GM12878 (cell line): ENCODE data around the gene NLRP6. TPM values are rescaled to one million over a fixed set of nuclear protein-coding genes. Genes with fewer than 3 reads are reported as not detected.
A peak's percentile ranks its signal among the peaks of the same experiment; 100 is the strongest.

Experiments used
- BRCA1 ChIP-seq: IDR thresholded peaks from 2 replicates; pipeline ENCODE4 v1.6.1; 2011; ENCODE audit warnings: low read depth, low read length, improper control_type of control experiment
- CBX5 ChIP-seq: sonication (generic); IDR thresholded peaks from 2 replicates; pipeline ENCODE4 v1.6.1; 2016; ENCODE audit warnings: low read depth, moderate library complexity, mild to moderate bottlenecking, inconsistent platforms
- CHD1 ChIP-seq: IDR thresholded peaks from 2 replicates; pipeline ENCODE4 v1.6.1; 2012; ENCODE audit warnings: low read depth, low read length, improper control_type of control experiment
- ETV6 ChIP-seq, 2 experiments: fragments of 450-650 bp in 1 of 2; IDR thresholded peaks in 1 of 2; conservative IDR thresholded peaks in 1 of 2; 2 replicates each; pipeline ENCODE4 v1.6.1; 2014; ENCODE audit warnings: antibody characterized with exemption in 1 of 2, borderline replicate concordance in 1 of 2, low read depth in 1 of 2, mild to moderate bottlenecking in 1 of 2, moderate library complexity in 1 of 2
- IKZF2 ChIP-seq, 2 experiments: fragments of 450-650 bp; IDR thresholded peaks; 2 replicates each; pipeline ENCODE4 v1.6.1; 2017; ENCODE audit warnings: mild to moderate bottlenecking in 2 of 2, moderate library complexity in 2 of 2
- LARP7 ChIP-seq: fragments of 450-650 bp; IDR thresholded peaks from 2 replicates; pipeline ENCODE4 v1.6.1; 2017; ENCODE audit warnings: mild to moderate bottlenecking
- MYB ChIP-seq: fragments of 150-350 bp; IDR thresholded peaks from 2 replicates; pipeline ENCODE4 v1.6.1; 2014; ENCODE audit warnings: mild to moderate bottlenecking, low read depth, low read length, borderline replicate concordance
- NFXL1 ChIP-seq: fragments of 450-650 bp; IDR thresholded peaks from 2 replicates; pipeline ENCODE4 v1.6.1; 2017; ENCODE audit warnings: antibody characterized with exemption, mild to moderate bottlenecking, borderline replicate concordance
- NFYA ChIP-seq: IDR thresholded peaks from 2 replicates; pipeline ENCODE4 v1.6.1; 2011; ENCODE audit warnings: low read depth, mild to moderate bottlenecking, low read length, improper control_type of control experiment, borderline replicate concordance
- RB1 ChIP-seq: fragments of 450-650 bp; formaldehyde crosslinking; IDR thresholded peaks from 2 replicates; pipeline ENCODE4 v1.6.1; 2017; ENCODE audit warnings: mild to moderate bottlenecking, borderline replicate concordance
- RELA ChIP-seq: fragments of 450-650 bp; IDR thresholded peaks from 2 replicates; pipeline ENCODE4 v1.8.0; 2014; ENCODE audit warnings: borderline replicate concordance; ENCODE audit not compliant: partially characterized antibody
- RFX5 ChIP-seq: IDR thresholded peaks from 2 replicates; pipeline ENCODE4 v1.6.1; 2011; ENCODE audit warnings: low read depth, low read length, improper control_type of control experiment
- SREBF2 ChIP-seq: IDR thresholded peaks from 2 replicates; pipeline ENCODE4 v1.6.1; 2012; ENCODE audit warnings: mild to moderate bottlenecking, low read length
- WRNIP1 ChIP-seq: IDR thresholded peaks from 2 replicates; pipeline ENCODE4 v1.6.1; 2011; ENCODE audit warnings: low read depth, low read length, improper control_type of control experiment, borderline replicate concordance
- ZNF274 ChIP-seq: IDR thresholded peaks from one replicate; pipeline ENCODE4 v1.8.0; 2011; ENCODE audit not compliant: insufficient read length, insufficient read depth
- ZZZ3 ChIP-seq: IDR thresholded peaks from 2 replicates; pipeline ENCODE4 v1.6.1; 2011; ENCODE audit warnings: low read depth; ENCODE audit not compliant: control insufficient read depth, insufficient read length
- polyA plus RNA-seq, 11 experiments: library from polyadenylated mRNA; depleted of rRNA in 4 of 11; unstranded in 6 of 11; stranded (reverse) in 5 of 11; fragments of >200 nt; fragmentation: Nextera tagmentation in 4 of 11; fragmentation: Illumina TruSeq in 1 of 11; extraction: Ambion mirVana in 4 of 11; extraction: Trizol in 1 of 11; gene quantifications; 1 replicate in 1 of 11; 2 replicates in 10 of 11; pipeline versions ENCODE4 v1.2.1 to v1.2.3, GENCODE V29; 2011 to 2016; ENCODE audit warnings: inconsistent platforms in 2 of 11, missing spikeins in 2 of 11, low read depth in 1 of 11
- total RNA-seq, 4 experiments: library from RNA; depleted of rRNA in 3 of 4; stranded (reverse); fragments of >200 nt in 3 of 4; fragmentation: Illumina TruSeq in 1 of 4; extraction: Trizol in 1 of 4; gene quantifications; 2 replicates each; pipeline versions ENCODE4 v1.2.1 to v1.2.3, GENCODE V29; 2013 to 2021
- TF ChIP-seq, protein P1 (sequence below): IDR thresholded peaks from 2 replicates; pipeline ENCODE4 v1.6.1; 2011; ENCODE audit warnings: low read depth, mild to moderate bottlenecking, low read length, moderate library complexity, borderline replicate concordance; ENCODE audit errors: extremely low read depth
- TF ChIP-seq, protein P2 (sequence below): fragments of 450-650 bp; IDR thresholded peaks from 2 replicates; pipeline ENCODE4 v1.6.1; 2017; ENCODE audit warnings: mild to moderate bottlenecking, low read depth, inconsistent platforms; ENCODE audit not compliant: poor library complexity, severe bottlenecking
- TF ChIP-seq, protein P3 (sequence below): fragments of 450-650 bp; IDR thresholded peaks from 2 replicates; pipeline ENCODE4 v1.6.1; 2017; ENCODE audit warnings: mild to moderate bottlenecking, moderate library complexity
- TF ChIP-seq, protein P4 (sequence below): IDR thresholded peaks from 2 replicates; pipeline ENCODE4 v1.6.1; 2011; ENCODE audit warnings: borderline replicate concordance, low read depth, mild to moderate bottlenecking, moderate library complexity, mixed read lengths, low read length; ENCODE audit not compliant: insufficient read depth; ENCODE audit errors: extremely low read length
- TF ChIP-seq, protein P5 (sequence below): IDR thresholded peaks from 2 replicates; pipeline ENCODE4 v1.6.1; 2012; ENCODE audit warnings: low read depth, low read length, improper control_type of control experiment

The NLRP6 gene
- total and polyA plus RNA-seq, 10 of the 15 experiments (the other 5 are each of a cell fraction or from before 2014, with no cell fraction given) = 0.03 to 0.11 TPM; not detected in 8

DNA sequence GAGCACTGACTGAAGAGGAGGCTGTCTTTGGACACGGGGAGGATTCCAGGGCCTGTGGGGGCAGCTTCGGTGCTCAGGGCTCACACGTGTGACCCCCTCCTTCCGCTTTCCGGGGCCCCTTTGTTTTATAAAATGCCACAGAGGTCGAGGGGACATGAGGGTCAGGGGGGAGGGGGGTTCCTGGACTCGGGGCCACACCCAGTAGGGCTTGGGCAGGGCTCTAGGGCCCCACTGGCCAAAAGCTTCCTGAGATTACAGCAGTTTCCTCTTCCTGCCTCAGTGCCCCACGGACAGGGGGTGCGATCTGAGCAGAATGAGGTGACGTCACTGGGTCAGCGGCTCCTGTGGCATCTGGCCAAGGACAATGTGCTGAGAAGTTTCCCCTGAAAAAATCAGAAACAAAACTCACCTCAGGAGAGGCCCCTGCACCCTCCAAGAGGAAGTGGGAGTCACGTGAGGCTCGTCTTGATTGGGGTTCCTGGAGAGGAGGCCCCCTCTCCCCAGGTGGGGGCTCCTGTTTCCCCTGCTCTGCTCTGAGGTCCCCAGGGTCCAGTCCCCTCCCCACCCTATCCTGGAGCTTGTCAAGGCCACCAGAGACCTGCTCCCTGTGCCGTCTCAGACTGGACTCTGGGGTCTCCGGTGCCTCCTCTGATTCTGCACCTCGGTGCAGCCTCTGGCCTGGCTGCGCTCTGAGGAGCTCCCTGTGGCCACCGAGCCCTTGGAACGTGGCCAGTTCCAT lies 48.8 kb downstream of the NLRP6 start (continued):
- TF ChIP-seq MYB (no peak), ETV6 (conservative IDR thresholded peaks at IDR 0.05 in 1 of 2, IDR thresholded peaks at IDR 0.05 in 1 of 2; ENCODE audit: borderline replicate concordance in 1 of 2, low read depth in 1 of 2) (peak in 1 of 2 experiments; percentile 94; a peak in 2 of 4 replicates), WRNIP1 (no peak), NFYA (no peak), RB1 (peak; percentile 61; the same call in 1 of the 2 replicates), IKZF2 (IDR thresholded peaks at IDR 0.05) (peak; percentile 89 to 91), LARP7 (peak; percentile 24; the same call in 1 of the 2 replicates), ZNF274 (no peak), CBX5 (no peak), BRCA1 (no peak), SREBF2 (no peak), ZZZ3 (no peak), NFXL1 (no peak), RELA (peak; percentile 87), RFX5 (0 out of 2 replicates have a peak, but pooled peaks have one; percentile 25), CHD1 (no peak)
- TF ChIP-seq, protein P1, sequence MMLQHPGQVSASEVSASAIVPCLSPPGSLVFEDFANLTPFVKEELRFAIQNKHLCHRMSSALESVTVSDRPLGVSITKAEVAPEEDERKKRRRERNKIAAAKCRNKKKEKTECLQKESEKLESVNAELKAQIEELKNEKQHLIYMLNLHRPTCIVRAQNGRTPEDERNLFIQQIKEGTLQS = peak; percentile 85; the same call in 1 of the 2 replicates
- TF ChIP-seq, protein P2, sequence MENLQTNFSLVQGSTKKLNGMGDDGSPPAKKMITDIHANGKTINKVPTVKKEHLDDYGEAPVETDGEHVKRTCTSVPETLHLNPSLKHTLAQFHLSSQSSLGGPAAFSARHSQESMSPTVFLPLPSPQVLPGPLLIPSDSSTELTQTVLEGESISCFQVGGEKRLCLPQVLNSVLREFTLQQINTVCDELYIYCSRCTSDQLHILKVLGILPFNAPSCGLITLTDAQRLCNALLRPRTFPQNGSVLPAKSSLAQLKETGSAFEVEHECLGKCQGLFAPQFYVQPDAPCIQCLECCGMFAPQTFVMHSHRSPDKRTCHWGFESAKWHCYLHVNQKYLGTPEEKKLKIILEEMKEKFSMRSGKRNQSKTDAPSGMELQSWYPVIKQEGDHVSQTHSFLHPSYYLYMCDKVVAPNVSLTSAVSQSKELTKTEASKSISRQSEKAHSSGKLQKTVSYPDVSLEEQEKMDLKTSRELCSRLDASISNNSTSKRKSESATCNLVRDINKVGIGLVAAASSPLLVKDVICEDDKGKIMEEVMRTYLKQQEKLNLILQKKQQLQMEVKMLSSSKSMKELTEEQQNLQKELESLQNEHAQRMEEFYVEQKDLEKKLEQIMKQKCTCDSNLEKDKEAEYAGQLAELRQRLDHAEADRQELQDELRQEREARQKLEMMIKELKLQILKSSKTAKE = peak; percentile 79
- TF ChIP-seq, protein P3, sequence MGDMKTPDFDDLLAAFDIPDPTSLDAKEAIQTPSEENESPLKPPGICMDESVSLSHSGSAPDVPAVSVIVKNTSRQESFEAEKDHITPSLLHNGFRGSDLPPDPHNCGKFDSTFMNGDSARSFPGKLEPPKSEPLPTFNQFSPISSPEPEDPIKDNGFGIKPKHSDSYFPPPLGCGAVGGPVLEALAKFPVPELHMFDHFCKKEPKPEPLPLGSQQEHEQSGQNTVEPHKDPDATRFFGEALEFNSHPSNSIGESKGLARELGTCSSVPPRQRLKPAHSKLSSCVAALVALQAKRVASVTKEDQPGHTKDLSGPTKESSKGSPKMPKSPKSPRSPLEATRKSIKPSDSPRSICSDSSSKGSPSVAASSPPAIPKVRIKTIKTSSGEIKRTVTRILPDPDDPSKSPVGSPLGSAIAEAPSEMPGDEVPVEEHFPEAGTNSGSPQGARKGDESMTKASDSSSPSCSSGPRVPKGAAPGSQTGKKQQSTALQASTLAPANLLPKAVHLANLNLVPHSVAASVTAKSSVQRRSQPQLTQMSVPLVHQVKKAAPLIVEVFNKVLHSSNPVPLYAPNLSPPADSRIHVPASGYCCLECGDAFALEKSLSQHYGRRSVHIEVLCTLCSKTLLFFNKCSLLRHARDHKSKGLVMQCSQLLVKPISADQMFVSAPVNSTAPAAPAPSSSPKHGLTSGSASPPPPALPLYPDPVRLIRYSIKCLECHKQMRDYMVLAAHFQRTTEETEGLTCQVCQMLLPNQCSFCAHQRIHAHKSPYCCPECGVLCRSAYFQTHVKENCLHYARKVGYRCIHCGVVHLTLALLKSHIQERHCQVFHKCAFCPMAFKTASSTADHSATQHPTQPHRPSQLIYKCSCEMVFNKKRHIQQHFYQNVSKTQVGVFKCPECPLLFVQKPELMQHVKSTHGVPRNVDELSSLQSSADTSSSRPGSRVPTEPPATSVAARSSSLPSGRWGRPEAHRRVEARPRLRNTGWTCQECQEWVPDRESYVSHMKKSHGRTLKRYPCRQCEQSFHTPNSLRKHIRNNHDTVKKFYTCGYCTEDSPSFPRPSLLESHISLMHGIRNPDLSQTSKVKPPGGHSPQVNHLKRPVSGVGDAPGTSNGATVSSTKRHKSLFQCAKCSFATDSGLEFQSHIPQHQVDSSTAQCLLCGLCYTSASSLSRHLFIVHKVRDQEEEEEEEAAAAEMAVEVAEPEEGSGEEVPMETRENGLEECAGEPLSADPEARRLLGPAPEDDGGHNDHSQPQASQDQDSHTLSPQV = no peak
- TF ChIP-seq, protein P4, sequence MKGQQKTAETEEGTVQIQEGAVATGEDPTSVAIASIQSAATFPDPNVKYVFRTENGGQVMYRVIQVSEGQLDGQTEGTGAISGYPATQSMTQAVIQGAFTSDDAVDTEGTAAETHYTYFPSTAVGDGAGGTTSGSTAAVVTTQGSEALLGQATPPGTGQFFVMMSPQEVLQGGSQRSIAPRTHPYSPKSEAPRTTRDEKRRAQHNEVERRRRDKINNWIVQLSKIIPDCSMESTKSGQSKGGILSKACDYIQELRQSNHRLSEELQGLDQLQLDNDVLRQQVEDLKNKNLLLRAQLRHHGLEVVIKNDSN = peak; percentile 93
- TF ChIP-seq, protein P5, sequence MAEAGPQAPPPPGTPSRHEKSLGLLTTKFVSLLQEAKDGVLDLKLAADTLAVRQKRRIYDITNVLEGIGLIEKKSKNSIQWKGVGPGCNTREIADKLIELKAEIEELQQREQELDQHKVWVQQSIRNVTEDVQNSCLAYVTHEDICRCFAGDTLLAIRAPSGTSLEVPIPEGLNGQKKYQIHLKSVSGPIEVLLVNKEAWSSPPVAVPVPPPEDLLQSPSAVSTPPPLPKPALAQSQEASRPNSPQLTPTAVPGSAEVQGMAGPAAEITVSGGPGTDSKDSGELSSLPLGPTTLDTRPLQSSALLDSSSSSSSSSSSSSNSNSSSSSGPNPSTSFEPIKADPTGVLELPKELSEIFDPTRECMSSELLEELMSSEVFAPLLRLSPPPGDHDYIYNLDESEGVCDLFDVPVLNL = no peak
